GM21529 (cell line): ENCODE measurements around the gene CHRNE.
"Not testable (repeated sequence)": the region's sequence is repeated elsewhere in the genome, so short reads cannot be mapped to it uniquely, and the experiment has no call there.

ENCODE experiments used
- ATAC-seq: cut with Tn5 transposase; IDR thresholded peaks from one replicate; pipeline ENCODE4 v1.9.1; 2021; ENCODE audit not compliant: unreplicated experiment

The CHRNE gene

GRCh38 chr17:4908301-4908700, 5.4 kb upstream of the CHRNE start:
- no peak for ATAC-seq

DNA sequence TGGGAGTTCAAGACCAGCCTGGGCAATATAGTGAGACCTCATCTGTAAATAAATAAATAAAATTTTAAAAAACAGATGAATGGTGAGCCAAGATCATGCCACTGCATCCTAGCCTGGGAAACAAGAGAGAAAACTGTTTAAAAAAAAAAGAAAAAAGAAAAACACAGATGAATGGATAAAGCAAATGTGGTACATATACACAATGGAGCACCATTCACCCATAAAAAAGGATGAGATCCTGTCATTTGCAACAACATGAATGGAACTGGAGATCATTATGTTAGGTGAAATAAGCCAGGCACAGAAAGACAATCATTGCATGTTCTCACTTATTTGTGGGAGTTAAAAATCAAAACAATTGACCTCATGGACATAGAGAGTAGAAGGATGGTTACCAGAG, 3.7 kb upstream of the CHRNE start:
- not testable (repeated sequence) for ATAC-seq

DNA sequence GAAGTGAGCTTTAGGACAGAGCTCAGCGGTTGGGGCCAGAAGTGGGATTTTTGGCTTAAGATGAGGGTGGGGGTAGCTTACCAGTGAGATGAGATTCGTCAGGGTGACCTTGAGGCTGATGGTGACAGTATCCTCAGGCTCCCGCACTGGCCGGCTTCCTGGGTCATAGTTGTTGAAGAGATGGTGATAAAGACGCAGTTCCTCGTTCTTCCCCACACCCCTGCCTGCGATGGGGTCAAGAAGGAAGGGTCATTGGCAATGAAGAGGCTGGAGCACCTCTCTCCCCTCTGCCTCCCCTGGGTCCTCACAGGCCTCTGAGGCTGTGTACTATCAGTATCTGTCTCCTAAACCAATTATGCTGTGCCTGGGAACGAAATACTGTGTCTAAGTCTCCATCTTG, 358 bp downstream of the CHRNE start:
- ATAC-seq = no peak

DNA sequence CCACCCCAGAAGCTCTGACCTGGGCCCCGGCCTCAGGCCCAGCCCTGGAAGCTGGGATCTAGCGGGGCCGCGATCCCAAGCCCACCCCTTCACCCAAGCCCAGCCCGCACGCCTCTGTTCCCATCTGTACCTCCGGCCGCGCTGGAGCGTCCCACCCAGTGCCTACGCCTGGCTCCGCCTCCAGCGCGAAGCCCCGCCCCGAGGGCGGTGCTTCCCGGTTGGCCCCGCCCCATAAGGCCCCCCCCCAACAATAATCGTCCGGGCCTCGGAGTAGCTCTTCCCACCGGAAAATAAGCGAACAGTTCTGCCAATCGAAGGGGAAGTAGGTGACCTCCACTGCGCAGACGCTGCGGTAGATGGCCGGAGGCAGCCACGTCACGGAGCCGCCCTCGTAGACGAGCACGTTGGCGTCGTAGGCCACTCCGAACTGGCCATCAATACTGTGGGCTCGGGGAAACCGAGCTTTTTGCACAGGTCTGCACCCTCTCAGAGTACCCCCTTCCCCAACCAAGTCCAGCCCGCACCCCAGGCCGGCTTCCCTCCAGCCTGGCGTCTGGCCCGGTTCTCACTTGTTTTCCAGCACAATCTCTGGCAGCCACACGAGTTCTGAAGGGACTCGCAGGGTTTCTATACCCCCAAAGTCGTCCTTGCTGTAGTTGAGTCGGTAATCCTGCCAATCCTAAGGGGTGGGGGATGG, 1.1 kb downstream of the CHRNE start:
- no peak for ATAC-seq

- no peak for ATAC-seq
Observed at GRCh38 chr17:4901108-4901647, 1.7 kb downstream of the CHRNE start.

- ATAC-seq = no peak
Observed at GRCh38 chr17:4900231-4901107, 2.4 kb downstream of the CHRNE start.

DNA sequence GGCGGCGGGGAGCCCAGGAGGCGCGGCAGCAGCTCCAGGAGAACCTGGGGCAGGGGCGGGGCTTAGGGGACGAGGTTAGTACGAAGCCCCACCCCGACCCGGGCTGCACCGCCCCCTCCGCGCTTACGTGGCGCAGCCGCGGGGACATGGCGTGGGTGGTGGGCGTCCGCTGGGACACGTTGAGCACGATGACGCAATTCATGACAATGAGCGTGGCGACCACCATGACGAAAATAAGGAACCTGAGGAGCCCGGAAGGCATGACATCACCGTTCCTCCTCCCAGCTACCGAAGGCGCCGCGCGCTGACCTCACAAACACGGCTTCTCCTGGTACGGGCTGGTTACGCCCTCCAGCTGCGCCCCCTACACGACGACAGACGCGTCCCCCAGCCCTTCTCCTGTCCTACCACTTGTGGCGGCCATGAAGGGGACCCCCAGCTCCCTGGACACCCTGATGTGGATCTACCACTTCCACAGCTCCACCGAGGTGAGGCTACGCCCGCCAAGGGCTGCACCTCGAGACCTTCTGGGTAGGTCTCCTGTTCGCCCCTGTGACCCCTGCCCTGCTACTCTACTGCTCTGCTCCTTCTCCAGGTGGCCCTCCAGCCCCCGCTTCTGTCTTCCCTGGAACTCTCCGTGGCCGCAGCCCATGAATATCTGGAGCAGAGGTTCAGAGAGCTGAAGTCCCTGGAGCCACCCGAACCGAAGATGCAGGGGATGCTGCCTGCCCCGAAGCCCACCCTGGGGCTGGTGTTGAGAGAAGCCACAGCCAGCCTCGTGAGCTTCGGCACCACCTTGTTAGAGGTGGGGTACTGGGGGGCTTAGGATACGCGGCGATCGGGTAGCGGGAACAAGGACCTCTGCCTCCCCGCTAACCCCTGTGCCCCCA, 3.3 kb downstream of the CHRNE start, which contains the start of gene C17orf107:
TSS of gene C17orf107 (plus strand) at position 196 of the 890 bp plus-strand sequence. CDS start at position 423, 227 bp downstream.
- no peak for ATAC-seq

GRCh38 chr17:4898927-4899326, 4.0 kb downstream of the CHRNE start:
- no peak for ATAC-seq

- ATAC-seq = no peak
Observed at GRCh38 chr17:4898351-4898750, 4.5 kb downstream of the CHRNE start.

DNA sequence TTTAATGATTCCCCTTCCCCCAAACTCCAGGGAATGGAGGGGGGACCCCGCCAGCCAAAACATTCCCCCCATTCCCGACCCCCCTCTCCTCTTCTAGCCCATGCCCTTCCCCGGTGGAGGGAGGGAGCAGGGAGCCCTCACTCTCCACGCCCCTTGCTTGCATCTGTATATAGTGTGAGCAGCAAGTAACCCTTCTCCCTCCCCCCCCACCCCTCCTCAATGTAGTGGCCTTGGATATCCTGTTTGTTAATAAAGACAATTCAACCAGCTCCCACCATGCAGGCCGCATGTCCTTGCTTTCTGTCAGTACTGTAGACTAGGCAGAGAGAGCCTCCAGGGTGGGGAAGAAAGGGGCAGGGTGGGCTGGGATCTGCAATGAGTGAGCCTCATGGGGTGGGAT, 5.1 kb downstream of the CHRNE start:
- no peak for ATAC-seq

- ATAC-seq = no peak
Observed at GRCh38 chr17:4897198-4897687, 5.7 kb downstream of the CHRNE start.

DNA sequence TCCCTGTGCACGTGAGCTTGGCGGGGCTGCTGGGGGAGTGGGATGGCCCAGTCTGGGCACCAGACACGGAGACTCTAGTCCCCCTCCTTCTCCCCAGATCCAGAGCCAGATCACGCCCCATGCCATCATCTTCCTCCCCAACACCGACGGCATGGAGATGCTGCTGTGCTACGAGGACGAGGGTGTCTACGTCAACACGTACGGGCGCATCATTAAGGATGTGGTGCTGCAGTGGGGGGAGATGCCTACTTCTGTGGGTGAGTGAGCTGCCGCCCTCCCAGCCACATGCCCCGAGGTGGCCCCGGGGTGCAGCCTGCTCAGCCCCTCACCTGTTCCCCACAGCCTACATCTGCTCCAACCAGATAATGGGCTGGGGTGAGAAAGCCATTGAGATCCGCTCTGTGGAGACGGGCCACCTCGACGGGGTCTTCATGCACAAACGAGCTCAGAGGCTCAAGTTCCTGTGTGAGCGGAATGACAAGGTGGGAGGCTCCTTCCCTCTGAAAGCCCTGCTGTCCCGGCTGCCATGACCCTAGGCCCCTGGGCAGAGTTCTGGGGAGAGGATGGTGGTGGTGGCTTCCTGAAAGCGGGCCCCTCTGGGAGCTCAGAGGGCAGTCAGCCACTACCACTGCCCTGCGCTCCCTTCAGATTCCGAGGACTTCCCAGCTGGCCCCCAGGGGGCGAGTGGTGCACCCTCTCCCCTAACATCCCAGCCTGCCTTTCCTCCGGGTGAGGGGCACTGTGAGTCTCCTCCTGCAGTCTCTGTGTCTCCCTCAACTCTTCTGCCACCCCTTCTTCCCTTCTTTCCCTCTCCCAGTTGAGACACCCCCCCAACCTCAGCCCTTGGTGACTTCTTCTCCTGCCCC, 6.3 kb downstream of the CHRNE start:
- no peak for ATAC-seq

DNA sequence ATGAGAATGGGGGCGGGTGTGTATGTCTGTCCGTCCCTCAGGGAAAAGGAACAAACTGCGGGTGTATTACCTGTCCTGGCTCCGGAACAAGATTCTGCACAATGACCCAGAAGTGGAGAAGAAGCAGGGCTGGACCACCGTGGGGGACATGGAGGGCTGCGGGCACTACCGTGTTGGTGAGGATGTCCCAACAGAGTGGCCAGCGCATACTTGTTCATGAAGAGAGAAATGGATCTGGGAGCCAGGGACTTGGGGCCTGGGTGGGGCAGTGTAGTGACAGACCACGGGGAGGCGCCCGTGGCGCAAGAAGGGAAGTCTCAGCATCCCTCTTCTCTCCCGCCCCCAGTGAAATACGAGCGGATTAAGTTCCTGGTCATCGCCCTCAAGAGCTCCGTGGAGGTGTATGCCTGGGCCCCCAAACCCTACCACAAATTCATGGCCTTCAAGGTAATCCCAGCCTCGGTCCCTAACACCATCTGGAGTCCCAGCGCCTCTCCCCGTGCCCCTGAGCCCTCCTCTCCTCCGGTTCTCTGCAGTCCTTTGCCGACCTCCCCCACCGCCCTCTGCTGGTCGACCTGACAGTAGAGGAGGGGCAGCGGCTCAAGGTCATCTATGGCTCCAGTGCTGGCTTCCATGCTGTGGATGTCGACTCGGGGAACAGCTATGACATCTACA, 7.1 kb downstream of the CHRNE start:
- ATAC-seq = no peak

DNA sequence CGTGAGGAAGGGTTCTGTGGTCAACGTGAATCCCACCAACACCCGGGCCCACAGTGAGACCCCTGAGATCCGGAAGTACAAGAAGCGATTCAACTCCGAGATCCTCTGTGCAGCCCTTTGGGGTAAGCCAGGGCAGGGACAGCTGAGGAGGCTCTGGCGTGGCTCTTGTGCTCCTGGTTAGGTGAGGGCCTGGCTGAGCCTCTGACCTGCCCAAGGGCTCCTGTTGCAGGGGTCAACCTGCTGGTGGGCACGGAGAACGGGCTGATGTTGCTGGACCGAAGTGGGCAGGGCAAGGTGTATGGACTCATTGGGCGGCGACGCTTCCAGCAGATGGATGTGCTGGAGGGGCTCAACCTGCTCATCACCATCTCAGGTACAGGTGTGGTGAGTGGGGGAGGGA, 7.8 kb downstream of the CHRNE start:
- ATAC-seq = no peak

- ATAC-seq = no peak
Observed at GRCh38 chr17:4893721-4894560, 9.0 kb downstream of the CHRNE start.

- no peak for ATAC-seq
Observed at GRCh38 chr17:4893272-4893671, 9.6 kb downstream of the CHRNE start.

GRCh38 chr17:4892499-4893221, 10.2 kb downstream of the CHRNE start:
- no peak for ATAC-seq
